Measurements from ENCODE around the gene ARFGEF2. TPM values are rescaled to one million over a fixed set of nuclear protein-coding genes. Genes with fewer than 3 reads are reported as not detected.

ARFGEF2 gene
- total and polyA plus RNA-seq, 2 experiments from 2014 or later: 10.9 to 48.0 TPM

GRCh38 chr20:49029203-49029602 lies 107.7 kb downstream of the ARFGEF2 start:
- Histone ChIP-seq H3K4me3 (no peak overlapping the region), H4K20me1 (ENCODE audit: insufficient read depth, poor library complexity, severe bottlenecking) (no peaks in the 10 kb centered on the region), H3K9me3 (ENCODE audit: low read depth) (no peaks in the 10 kb centered on the region), H3K27me3 (no peaks in the 10 kb centered on the region), H3K79me2 (no peaks in the 10 kb centered on the region), H3K36me3 (replicated peaks; ENCODE audit: insufficient read depth, low read depth) (no peaks in the 10 kb centered on the region), H2AFZ (no peak overlapping the region), H3K9me2 (replicated peaks; ENCODE audit: insufficient read depth) (no peaks in the 10 kb centered on the region), H3K4me1 (ENCODE audit: insufficient read depth) (no peaks in the 10 kb centered on the region), H3K27ac (no peak overlapping the region), H3K4me2 (no peak overlapping the region)
- WGBS (ENCODE audit: low lambda C conversion rate, missing lambda C conversion rate): 100% methylated on average over 1 of the region's 1 CpG
- no peak for DNase-seq (ENCODE audit: low spot score)
- TF ChIP-seq EZH2phosphoT487 (IDR thresholded peaks at IDR 0.05; ENCODE audit: low read depth, severe bottlenecking, unreplicated experiment) (no peak), EZH2 (IDR thresholded peaks at IDR 0.05; ENCODE audit: borderline replicate concordance) (no peak), CTCF (IDR thresholded peaks at IDR 0.05; ENCODE audit: poor library complexity) (no peak)

- Histone ChIP-seq H3K36me3 (replicated peaks; ENCODE audit: insufficient read depth, low read depth) (no peaks in the 10 kb centered on the region), H3K4me3 (no peak overlapping the region), H3K27ac (no peak overlapping the region), H3K27me3 (no peaks in the 10 kb centered on the region), H3K9me2 (replicated peaks; ENCODE audit: insufficient read depth) (no peaks in the 10 kb centered on the region), H3K79me2 (no peaks in the 10 kb centered on the region), H3K4me2 (no peak overlapping the region), H3K4me1 (ENCODE audit: insufficient read depth) (no peaks in the 10 kb centered on the region), H2AFZ (no peak overlapping the region), H3K9me3 (ENCODE audit: low read depth) (no peaks in the 10 kb centered on the region), H4K20me1 (ENCODE audit: insufficient read depth, poor library complexity, severe bottlenecking) (no peaks in the 10 kb centered on the region)
- WGBS (ENCODE audit: low lambda C conversion rate, missing lambda C conversion rate): 90% methylated on average over 6 of the region's 6 CpGs
- TF ChIP-seq EZH2phosphoT487 (IDR thresholded peaks at IDR 0.05; ENCODE audit: low read depth, severe bottlenecking, unreplicated experiment) (no peak), EZH2 (IDR thresholded peaks at IDR 0.05; ENCODE audit: borderline replicate concordance) (no peak), CTCF (IDR thresholded peaks at IDR 0.05; ENCODE audit: poor library complexity) (no peak)
- DNase-seq (ENCODE audit: low spot score): no peak
These were observed 109.6 kb downstream of the ARFGEF2 start for GRCh38 chr20:49030954-49031619.

GRCh38 chr20:49032455-49032854 lies 110.9 kb downstream of the ARFGEF2 start:
- H3K9me3 ChIP-seq (ENCODE audit: low read depth): no peaks in the 10 kb centered on the region
- no peak overlapping the region for H2AFZ ChIP-seq
- H3K4me1 ChIP-seq (ENCODE audit: insufficient read depth): no peaks in the 10 kb centered on the region
- no peaks in the 10 kb centered on the region for H3K36me3 ChIP-seq (replicated peaks; ENCODE audit: insufficient read depth, low read depth)
- no peak overlapping the region for H3K27ac ChIP-seq
- 97% methylated on average over 8 of the region's 8 CpGs for WGBS (ENCODE audit: low lambda C conversion rate, missing lambda C conversion rate)
- H3K79me2 ChIP-seq: no peaks in the 10 kb centered on the region
- no peaks in the 10 kb centered on the region for H4K20me1 ChIP-seq (ENCODE audit: insufficient read depth, poor library complexity, severe bottlenecking)
- H3K4me3 ChIP-seq: no peak overlapping the region
- H3K27me3 ChIP-seq: no peaks in the 10 kb centered on the region
- H3K9me2 ChIP-seq (replicated peaks; ENCODE audit: insufficient read depth): no peaks in the 10 kb centered on the region
- DNase-seq (ENCODE audit: low spot score): no peak
- TF ChIP-seq EZH2 (IDR thresholded peaks at IDR 0.05; ENCODE audit: borderline replicate concordance): no peak
- no peak for TF ChIP-seq EZH2phosphoT487 (IDR thresholded peaks at IDR 0.05; ENCODE audit: low read depth, severe bottlenecking, unreplicated experiment)
- no peak for TF ChIP-seq CTCF (IDR thresholded peaks at IDR 0.05; ENCODE audit: poor library complexity)
- no peak overlapping the region for H3K4me2 ChIP-seq
